HG03066 (cell line): Measurements from ENCODE around the gene TALDO1.

Experiments used
- ATAC-seq: cut with Tn5 transposase; IDR thresholded peaks from one replicate; pipeline ENCODE4 v1.9.1; 2021; ENCODE audit warnings: low read depth; ENCODE audit not compliant: unreplicated experiment

The TALDO1 gene

GRCh38 chr11:747158-748006 lies at the start of gene TALDO1:
TALDO1 (plus strand) TSS chr11:747464; CDS start chr11:747482, 18 bp downstream.
- peak; percentile 89 for ATAC-seq

DNA sequence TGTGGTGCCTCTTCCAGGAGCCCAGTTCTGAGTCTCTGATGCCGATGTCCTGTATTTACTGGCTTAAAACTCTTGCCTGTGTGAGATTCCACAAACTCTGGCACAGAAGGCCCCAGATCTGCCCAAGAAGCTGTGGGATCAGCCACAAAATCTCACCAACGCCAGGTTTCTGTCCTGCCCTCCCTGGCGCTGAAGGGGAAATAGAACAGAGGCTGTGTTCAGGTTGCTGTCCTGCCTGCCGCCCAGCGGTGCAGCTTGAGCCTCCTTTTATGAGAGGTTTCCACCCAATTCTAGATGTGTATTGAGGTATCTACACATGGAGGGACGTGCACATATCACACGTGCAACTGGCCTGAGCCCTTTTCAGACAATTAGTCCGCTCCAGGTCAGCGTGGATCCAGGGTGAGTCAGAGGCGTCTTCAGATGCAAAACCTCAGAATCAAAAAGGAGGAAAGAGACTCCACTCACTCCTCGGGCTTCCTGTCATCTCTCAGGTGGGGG lies 49.4 kb upstream of the TALDO1 start:
- ATAC-seq, result no peak

DNA sequence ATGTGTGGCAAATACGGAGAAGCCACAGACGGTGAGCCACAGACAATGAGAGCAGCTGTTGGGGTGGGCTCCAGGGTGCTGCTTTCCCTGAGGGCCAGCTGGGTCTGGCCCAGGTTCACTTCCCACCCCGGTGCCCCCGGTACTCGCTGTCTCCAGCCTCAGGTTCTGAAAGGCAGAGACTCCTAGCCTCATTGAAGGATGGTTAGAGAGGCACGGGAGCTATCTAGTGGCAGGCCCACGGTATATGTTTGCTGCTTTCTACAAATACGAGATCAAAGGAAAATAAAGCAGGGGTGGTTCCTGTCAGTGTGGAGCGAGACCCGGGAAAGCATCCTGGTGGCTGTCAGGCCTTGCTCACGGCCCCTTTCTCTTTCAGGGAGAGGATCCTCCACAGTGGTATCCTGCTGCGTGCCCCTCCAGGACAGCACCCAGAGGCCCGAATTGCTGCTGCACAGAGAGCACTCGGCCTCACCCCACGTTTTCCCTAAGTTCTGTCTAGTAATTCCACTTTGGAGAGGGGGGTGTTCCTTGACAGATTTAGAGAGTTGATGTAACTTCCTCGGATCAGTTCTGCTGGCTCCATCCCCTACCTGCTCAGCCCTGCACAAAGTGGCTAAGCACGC lies 48.7 kb upstream of the TALDO1 start:
- ATAC-seq, result no peak

DNA sequence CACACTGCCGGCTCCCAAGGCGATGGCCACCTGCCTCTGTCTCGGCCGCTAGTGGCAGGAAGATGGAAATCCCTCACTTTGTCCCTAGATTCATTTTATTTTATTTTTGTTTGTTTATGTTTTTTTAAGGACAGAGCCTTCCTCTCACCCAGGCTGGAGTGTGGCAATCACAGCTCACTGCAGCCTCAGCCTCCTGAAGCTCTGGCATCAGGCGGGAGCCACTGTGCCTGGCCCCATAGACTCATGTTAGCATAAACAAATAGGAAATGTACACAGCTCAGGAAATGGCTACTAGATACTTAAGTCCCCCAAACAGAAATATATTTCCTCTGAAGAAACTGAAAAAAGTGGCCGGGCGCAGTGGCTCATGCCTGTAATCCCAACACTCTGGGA lies 48.2 kb upstream of the TALDO1 start:
- no peak for ATAC-seq

GRCh38 chr11:699753-700152 lies 47.5 kb upstream of the TALDO1 start:
- ATAC-seq, result no peak

DNA sequence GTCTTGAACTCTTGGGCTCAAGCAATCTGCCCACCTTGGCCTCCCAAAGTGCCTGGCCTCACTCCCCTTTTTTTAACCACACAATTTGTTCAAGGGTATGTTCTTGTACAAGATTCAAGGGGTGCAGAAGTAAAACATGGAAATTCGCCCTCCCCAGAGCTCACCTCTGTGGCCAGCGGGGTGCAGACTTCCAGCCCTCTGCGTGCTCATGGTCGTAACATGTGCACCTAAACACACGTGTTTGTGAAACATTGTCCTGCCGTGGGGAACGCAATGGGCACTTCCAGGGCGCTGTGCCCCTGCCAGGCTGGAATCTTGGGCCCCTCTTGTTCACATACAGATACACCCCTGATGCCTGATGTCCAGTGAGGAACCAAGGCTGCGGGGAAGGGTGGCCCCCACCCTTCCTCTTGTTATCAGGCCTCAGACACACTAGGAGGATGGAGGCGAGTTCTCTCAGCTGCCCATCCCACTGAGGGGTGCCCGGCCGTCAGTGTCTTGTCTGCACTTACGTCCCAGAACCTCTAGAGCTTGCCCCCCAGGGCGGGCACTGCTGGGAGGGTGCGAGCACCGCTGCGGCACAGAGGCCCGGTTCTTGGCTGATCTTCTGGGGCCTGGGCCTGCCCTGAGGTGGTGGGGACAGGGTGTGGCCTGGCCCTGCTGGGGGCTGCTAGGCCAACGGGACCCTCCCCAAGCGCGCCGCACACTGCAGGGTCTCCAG lies 45.4 kb upstream of the TALDO1 start:
- no peak for ATAC-seq

GRCh38 chr11:702462-703461 lies 44.5 kb upstream of the TALDO1 start:
- ATAC-seq, result no peak

- no peak for ATAC-seq
Measured at GRCh38 chr11:703506-703905, 43.8 kb upstream of the TALDO1 start.

GRCh38 chr11:704228-704674 lies 43.0 kb upstream of the TALDO1 start:
- no peak for ATAC-seq

DNA sequence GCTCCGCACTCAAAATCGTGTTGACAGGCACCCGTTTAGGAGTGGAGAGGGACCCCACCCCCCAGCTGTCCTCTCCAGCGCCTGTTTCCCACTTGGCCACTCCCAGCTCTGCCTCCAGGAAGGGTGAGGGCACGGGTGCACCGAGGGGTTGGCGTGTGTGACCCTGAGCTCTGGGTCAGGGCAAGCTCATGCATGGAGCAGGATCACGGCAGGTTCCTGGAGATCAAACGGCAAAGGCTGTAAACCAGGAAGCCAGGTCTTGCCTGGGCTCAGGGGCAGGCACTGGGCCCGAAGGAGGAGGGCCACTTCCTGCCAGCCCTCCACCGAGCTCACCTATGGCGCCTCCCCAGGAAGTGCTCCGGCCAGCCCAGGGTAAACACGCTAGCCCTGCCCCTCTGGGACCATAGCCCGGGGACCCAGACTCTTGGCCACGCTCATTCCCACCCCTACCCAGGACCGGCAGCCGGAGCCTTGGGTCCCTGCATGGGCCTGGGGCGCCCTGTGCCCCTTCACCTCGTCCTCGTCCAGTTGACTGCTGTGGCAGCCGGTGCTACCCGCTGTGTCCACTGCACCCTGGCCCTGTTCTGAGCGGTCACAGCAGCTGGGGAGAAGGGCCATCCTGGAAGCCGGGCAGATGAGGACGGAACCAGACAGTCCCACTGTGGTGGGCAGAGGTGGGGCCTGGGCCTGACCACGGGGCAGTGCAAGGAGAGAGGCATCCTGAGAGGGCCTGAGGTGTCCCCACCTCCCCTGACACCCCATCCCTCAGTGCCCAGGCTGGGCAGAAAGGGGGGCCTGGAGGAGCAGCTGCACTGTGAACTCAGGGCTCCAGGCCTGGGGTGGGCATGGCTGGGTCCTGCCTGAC lies 42.3 kb upstream of the TALDO1 start:
- no peak for ATAC-seq

DNA sequence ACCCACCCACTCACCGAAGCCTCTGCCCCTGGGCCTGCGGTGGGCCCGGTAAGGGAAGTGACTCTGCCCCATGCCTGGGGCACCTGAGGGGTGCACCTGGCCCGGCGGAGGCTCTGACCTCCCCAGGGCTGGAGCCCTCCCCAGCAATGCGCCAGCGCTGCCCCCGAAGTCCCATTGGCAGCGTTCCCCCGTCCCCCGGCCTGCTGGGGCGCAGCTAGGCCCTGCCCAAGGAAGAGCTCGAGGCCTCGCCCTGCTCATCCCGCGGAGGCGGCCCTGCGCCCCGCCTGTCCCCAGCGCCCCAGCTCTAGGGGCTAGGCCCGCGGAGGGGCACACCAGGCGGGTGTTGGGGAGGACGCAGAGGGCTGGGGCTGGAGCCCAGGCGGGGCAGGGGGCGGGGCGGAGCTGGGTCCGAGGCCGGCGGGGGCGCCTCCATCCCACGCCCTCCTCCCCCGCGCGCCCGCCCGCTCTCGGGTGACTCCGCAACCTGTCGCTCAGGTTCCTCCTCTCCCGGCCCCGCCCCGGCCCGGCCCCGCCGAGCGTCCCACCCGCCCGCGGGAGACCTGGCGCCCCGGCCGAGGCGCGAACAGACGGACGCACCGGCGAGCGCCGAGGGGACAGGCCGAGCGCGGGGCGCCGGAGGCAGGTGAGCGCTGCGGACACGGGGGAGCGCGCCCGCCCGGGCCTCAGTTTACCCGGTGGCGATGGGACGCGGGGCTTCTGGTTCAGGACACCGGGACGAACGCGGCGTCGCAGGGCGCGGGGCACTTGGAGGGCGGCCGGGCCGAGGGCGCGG lies 41.4 kb upstream of the TALDO1 start, which contains the start of gene EPS8L2:
EPS8L2 (plus strand) TSS at position 586 of the 793 bp plus-strand sequence. CDS start 3,177 bp downstream, outside the sequence.
- ATAC-seq, result no peak

DNA sequence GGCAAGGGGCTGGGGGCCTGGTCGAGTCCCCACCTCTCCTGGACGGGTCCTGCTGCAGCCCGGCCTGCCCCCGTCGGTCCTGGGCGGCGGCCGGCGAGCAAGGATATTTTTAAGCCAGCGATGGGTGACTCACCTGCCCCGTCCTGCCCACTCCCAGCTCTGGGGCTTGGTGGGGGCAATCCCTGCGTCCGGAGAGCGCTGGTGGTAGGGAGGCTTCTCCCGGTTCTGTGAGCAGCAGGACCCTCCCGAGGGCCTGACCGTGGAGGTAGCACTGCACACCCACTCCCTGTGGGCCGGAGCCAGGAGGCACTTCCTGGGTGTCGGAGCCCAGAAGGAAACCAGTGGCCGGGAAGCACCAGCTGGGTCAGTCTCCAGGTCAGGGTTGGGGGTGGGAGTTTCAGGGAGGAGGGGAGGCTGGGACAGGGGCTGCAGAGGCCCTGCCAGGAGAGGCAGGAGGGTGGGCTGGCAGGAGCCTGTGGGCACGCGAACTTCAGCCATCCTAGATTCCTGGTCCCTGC lies 40.8 kb upstream of the TALDO1 start:
- no peak for ATAC-seq

DNA sequence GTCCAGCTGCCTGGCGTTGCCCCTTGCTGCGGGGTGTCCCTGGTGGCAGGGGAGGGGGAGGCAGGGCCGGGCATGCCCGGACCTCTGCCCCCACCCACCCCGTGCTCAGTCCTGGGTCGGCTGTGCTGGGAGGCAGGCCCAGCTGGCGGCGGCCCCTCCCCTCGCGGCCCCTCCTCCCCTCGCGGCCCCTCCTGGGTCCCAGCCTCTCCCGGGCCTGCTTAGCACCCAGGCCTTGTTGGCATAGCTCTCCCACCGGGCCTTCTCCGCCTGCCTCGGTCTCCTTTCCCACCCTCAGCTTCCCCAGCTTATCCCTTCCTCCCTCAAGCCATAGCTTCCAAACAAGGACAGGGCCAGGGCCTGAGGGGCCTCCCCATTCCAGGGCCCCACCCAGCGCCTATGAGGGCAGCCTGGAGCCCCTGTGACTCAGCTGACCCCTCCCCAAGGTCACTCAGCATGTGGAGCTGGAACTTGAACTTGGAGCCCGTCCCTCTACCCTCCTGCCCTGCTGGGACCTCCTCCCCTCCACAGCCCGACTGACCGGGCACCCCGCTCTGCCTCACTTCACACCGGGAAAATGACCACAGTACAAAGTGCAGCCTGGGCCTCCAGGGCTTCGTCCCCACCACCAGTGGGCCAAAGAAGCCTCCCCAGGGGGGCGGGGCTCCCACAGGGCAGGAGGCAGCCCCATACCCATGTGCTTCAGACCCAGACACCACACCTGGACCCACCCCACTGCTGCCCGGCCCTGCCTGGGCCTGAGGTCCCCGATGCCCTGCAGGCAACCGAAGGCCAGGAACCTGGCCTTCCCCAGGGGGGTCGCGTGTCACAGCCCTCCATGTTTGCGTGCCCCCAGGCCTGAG lies 40.1 kb upstream of the TALDO1 start:
- no peak for ATAC-seq

- no peak for ATAC-seq
Measured at GRCh38 chr11:707817-708420, 39.3 kb upstream of the TALDO1 start.

GRCh38 chr11:708511-708910 lies 38.8 kb upstream of the TALDO1 start:
- ATAC-seq, result no peak

DNA sequence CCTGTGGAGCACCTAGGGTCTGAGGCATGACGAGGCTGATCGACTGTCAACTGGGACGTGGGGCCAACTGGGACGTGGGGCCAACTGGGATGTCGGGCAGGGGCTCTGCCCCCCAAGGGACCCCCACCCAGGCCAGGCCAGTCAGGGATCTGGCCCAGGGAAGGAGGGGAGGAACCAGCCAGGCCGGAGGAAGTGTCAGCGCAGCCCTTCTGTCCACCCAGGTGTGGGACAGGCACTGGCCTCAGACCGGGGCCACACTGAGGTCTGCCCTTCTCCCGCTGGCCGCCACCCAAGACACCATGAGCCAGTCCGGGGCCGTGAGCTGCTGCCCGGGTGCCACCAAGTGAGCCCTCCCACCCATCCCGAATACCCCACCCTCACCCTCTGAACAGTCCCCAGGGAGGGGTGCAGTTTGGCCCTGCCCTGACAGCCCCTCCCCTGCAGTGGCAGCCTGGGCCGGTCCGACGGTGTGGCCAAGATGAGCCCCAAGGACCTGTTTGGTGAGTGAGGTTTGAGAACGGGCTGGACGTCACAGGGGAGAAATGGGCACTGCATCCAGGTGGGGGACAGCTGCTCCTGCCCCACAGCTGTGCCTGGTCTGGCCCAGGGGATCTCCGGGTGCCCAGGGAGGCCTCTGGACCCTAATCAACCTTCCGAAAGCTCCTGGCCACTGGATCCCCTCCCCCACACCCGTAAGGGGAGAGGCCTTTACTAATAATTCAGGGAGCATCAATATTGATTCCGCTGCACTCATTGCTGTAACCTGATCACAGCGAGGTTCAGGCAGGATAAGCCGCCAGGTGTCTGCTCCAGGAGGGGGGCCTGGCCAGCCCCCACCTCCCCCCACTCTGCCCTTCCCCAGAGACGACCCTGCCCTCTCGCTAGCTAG lies 37.9 kb upstream of the TALDO1 start:
- ATAC-seq, result no peak
